ENCODE results near the gene DAB2IP. TPM values are rescaled to one million over a fixed set of nuclear protein-coding genes. Genes with fewer than 3 reads are reported as not detected.

Gene DAB2IP
- total RNA-seq, 2 experiments from 2014 or later, result 0.06 TPM; not detected in 1

- Histone ChIP-seq H3K4me1 (ENCODE audit: insufficient read depth, low read length) (peaks cover 15% of the 10 kb centered on the region), H3K4me3 (ENCODE audit: low read length) (no peak overlapping the region), H3K9me3 (ENCODE audit: control insufficient read depth in 1 of 2, insufficient read depth in 1 of 2, low read length in 2 of 2) (peaks cover 0 to 11% of the 10 kb centered on the region in 2 experiments), H3K27ac (ENCODE audit: low read depth in 1 of 2, low read length in 2 of 2) (no peak overlapping the region), H3K27me3 (ENCODE audit: control insufficient read depth in 1 of 2, insufficient read depth in 2 of 2, low read length in 2 of 2) (peaks cover 17 to 25% of the 10 kb centered on the region in 2 experiments), H3K36me3 (ENCODE audit: insufficient read depth, low read length) (no peaks in the 10 kb centered on the region)
- intact Hi-C loops (cut with DNase I, micrococcal nuclease), result no loop called here
- H3K4me1 Mint-ChIP-seq (ENCODE audit: low read depth), result no peaks in the 10 kb centered on the region
- TF ChIP-seq, protein P1, sequence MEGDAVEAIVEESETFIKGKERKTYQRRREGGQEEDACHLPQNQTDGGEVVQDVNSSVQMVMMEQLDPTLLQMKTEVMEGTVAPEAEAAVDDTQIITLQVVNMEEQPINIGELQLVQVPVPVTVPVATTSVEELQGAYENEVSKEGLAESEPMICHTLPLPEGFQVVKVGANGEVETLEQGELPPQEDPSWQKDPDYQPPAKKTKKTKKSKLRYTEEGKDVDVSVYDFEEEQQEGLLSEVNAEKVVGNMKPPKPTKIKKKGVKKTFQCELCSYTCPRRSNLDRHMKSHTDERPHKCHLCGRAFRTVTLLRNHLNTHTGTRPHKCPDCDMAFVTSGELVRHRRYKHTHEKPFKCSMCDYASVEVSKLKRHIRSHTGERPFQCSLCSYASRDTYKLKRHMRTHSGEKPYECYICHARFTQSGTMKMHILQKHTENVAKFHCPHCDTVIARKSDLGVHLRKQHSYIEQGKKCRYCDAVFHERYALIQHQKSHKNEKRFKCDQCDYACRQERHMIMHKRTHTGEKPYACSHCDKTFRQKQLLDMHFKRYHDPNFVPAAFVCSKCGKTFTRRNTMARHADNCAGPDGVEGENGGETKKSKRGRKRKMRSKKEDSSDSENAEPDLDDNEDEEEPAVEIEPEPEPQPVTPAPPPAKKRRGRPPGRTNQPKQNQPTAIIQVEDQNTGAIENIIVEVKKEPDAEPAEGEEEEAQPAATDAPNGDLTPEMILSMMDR (IDR thresholded peaks at IDR 0.05), result no peak
- no peaks in the 10 kb centered on the region for H3K9me3 Mint-ChIP-seq
- no peaks in the 10 kb centered on the region for H3K36me3 Mint-ChIP-seq (ENCODE audit: low read depth)
- ATAC-seq (ENCODE audit: poor library complexity) (no peak), DNase-seq (no peak)
- no peak overlapping the region for H3K27ac Mint-ChIP-seq
- CTCF ChIA-PET, result no interaction called here
- H3K4me3 Mint-ChIP-seq, result no peak overlapping the region
- POLR2A ChIA-PET, result no interaction called here
- peaks cover 44% of the 10 kb centered on the region for H3K27me3 Mint-ChIP-seq
Measured at GRCh38 chr9:121703014-121703734, 51.7 kb downstream of the DAB2IP start.

DNA sequence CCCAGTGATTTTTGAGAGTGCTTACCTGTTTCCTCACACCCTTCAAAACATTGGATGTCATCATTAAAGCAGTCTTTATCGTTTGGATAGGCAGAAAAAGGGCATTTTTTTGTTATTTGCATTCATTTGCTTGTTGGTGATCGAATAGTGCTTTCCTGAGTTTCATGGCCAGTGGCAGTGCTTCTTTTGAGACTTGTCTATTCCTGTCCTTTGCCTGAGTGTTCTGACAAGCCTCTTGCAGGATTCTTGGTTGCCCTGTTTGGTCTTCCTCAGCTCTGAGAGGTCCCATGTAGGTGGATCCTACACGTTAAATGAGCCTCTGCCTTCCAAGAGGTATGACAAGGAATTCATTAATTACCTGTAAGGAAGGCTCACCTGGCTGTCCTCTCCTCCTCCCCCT, 52.8 kb downstream of the DAB2IP start:
- no peak overlapping the region for H3K4me3 ChIP-seq (ENCODE audit: low read length)
- intact Hi-C loops (cut with DNase I, micrococcal nuclease), result no loop called here

GRCh38 chr9:121706149-121706750, 54.8 kb downstream of the DAB2IP start:
- Histone ChIP-seq H3K4me3 (ENCODE audit: low read length) (no peak overlapping the region), H3K27ac (ENCODE audit: low read depth in 1 of 2, low read length in 2 of 2) (no peak overlapping the region), H3K36me3 (ENCODE audit: insufficient read depth, low read length) (no peaks in the 10 kb centered on the region), H3K27me3 (ENCODE audit: control insufficient read depth in 1 of 2, insufficient read depth in 2 of 2, low read length in 2 of 2) (peaks cover 0 to 4% of the 10 kb centered on the region in 2 experiments), H3K9me3 (ENCODE audit: control insufficient read depth in 1 of 2, insufficient read depth in 1 of 2, low read length in 2 of 2) (no peaks in the 10 kb centered on the region), H3K4me1 (ENCODE audit: insufficient read depth, low read length) (no peaks in the 10 kb centered on the region)
- Mint-ChIP-seq H3K4me1 (ENCODE audit: low read depth) (no peaks in the 10 kb centered on the region), H3K27me3 (peaks cover 26% of the 10 kb centered on the region), H3K9me3 (no peaks in the 10 kb centered on the region), H3K36me3 (ENCODE audit: low read depth) (no peaks in the 10 kb centered on the region), H3K27ac (no peak overlapping the region), H3K4me3 (no peak overlapping the region)
- ChIA-PET POLR2A (no interaction called here), CTCF (no interaction called here)
- no peak for ATAC-seq (ENCODE audit: poor library complexity)
- intact Hi-C loops (cut with DNase I, micrococcal nuclease), result no loop called here
- no peak for DNase-seq
- TF ChIP-seq, protein P1 (IDR thresholded peaks at IDR 0.05), result no peak

More for the DNA sequence above, 52.8 kb downstream of the DAB2IP start:
- peaks cover 0 to 6% of the 10 kb centered on the region in 2 experiments for H3K9me3 ChIP-seq (ENCODE audit: control insufficient read depth in 1 of 2, insufficient read depth in 1 of 2, low read length in 2 of 2)
- ChIA-PET CTCF (no interaction called here), POLR2A (no interaction called here)
- H3K36me3 Mint-ChIP-seq (ENCODE audit: low read depth), result no peaks in the 10 kb centered on the region
- H3K4me1 ChIP-seq (ENCODE audit: insufficient read depth, low read length), result peaks cover 9% of the 10 kb centered on the region
- TF ChIP-seq, protein P1 (IDR thresholded peaks at IDR 0.05), result no peak
- no peak overlapping the region for H3K27ac ChIP-seq (ENCODE audit: low read depth in 1 of 2, low read length in 2 of 2)
- H3K36me3 ChIP-seq (ENCODE audit: insufficient read depth, low read length), result no peaks in the 10 kb centered on the region
- H3K4me1 Mint-ChIP-seq (ENCODE audit: low read depth), result no peaks in the 10 kb centered on the region
- no peak overlapping the region for H3K4me3 Mint-ChIP-seq
- H3K27me3 Mint-ChIP-seq, result peaks cover 41% of the 10 kb centered on the region
- H3K9me3 Mint-ChIP-seq, result no peaks in the 10 kb centered on the region
- peaks cover 12 to 19% of the 10 kb centered on the region in 2 experiments for H3K27me3 ChIP-seq (ENCODE audit: control insufficient read depth in 1 of 2, insufficient read depth in 2 of 2, low read length in 2 of 2)
- H3K27ac Mint-ChIP-seq, result no peak overlapping the region
- DNase-seq (no peak), ATAC-seq (ENCODE audit: poor library complexity) (no peak)

Data from CD4-positive, alpha-beta T cell (primary cell).